ENCODE data around the gene CYP4F11.

DNA sequence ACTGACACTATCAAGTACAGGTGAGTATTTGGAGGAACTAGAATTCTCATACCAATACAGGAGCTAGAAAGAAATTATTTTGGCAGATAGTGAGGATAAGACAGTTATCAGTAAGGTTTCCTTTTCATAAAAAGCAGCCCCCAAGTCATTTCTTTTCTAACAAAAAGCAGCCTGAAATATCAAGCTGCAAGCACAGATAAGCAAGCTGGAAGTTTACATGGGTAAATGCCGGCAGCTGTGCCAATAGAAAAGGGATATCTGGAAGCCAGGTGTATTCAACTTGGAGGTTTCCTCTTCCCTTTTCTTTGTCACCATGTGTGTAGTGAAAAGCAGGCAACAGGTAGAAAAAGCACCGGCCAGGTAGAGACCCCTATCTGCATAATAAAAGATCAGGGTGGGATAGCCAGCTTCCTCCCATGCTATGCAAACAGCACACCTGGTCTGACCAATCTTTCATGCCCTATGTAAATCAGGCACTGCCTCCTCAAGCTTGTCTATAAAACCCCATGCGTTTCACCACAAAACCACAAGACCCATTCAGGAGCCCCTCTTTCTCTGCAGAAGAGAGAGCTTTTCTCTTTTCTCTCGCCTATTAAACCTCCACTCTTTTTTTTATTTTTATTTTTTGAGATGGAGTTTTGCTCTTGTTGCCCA lies 59.4 kb downstream of the CYP4F11 start:
- no peak for TF ChIP-seq BHLHE40 (IDR thresholded peaks at IDR 0.05; ENCODE audit: low read depth, low read length)
- TF ChIP-seq, protein P1, sequence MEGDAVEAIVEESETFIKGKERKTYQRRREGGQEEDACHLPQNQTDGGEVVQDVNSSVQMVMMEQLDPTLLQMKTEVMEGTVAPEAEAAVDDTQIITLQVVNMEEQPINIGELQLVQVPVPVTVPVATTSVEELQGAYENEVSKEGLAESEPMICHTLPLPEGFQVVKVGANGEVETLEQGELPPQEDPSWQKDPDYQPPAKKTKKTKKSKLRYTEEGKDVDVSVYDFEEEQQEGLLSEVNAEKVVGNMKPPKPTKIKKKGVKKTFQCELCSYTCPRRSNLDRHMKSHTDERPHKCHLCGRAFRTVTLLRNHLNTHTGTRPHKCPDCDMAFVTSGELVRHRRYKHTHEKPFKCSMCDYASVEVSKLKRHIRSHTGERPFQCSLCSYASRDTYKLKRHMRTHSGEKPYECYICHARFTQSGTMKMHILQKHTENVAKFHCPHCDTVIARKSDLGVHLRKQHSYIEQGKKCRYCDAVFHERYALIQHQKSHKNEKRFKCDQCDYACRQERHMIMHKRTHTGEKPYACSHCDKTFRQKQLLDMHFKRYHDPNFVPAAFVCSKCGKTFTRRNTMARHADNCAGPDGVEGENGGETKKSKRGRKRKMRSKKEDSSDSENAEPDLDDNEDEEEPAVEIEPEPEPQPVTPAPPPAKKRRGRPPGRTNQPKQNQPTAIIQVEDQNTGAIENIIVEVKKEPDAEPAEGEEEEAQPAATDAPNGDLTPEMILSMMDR (conservative IDR thresholded peaks at IDR 0.05; ENCODE audit: low read depth, low read length) = no peak
- TF ChIP-seq, protein P2, sequence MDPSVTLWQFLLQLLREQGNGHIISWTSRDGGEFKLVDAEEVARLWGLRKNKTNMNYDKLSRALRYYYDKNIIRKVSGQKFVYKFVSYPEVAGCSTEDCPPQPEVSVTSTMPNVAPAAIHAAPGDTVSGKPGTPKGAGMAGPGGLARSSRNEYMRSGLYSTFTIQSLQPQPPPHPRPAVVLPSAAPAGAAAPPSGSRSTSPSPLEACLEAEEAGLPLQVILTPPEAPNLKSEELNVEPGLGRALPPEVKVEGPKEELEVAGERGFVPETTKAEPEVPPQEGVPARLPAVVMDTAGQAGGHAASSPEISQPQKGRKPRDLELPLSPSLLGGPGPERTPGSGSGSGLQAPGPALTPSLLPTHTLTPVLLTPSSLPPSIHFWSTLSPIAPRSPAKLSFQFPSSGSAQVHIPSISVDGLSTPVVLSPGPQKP (IDR thresholded peaks at IDR 0.05; ENCODE audit: borderline replicate concordance, low read depth, low read length) = no peak
- no peak for TF ChIP-seq MAZ (IDR thresholded peaks at IDR 0.05; ENCODE audit: borderline replicate concordance, low read depth, low read length)

Data from IMR-90 (cell line).